Fibroblast of mammary gland (primary cell): ENCODE data around the gene SLC22A14.

Experiments used
- DNase-seq: peaks from one replicate; pipeline ENCODE4 v3.0.0-alpha.2; 2010; ENCODE audit warnings: low read depth
- H3K4me3 ChIP-seq: 2 replicates; pipeline ENCODE4 v1.5.1; 2011; ENCODE audit warnings: low read depth, mild to moderate bottlenecking, low read length, moderate library complexity; ENCODE audit not compliant: control insufficient read depth
- CTCF ChIP-seq: conservative IDR thresholded peaks from 2 replicates; pipeline ENCODE4 v1.5.1; 2011; ENCODE audit warnings: low read depth, low read length, inconsistent platforms; ENCODE audit not compliant: control insufficient read depth, insufficient read depth

SLC22A14 gene

DNA sequence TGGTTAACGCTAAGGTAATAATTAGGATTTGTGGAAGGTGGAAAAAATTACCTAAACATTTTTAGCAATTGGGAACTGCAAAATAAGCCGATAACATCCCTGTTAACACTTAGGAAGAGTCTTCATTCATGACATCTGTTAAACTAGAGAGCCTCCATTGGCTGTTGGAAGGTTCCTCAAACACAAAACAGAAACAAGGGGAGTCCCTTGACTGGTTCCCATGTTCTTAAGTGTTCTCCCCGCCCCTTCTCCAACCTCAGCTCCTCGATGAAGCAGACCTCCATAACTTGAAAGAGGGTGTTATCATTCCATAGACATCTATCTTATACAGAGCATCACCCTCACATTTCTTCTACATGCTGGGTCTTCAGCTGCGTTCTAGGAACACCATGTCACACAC is 14.0 kb upstream of the SLC22A14 start:
- TF ChIP-seq CTCF = no peak
- no peak for DNase-seq
- H3K4me3 ChIP-seq = no peak overlapping the region

- no peak for DNase-seq
- no peak overlapping the region for H3K4me3 ChIP-seq
- TF ChIP-seq CTCF = no peak
Observed at GRCh38 chr3:38268522-38268921, 13.6 kb upstream of the SLC22A14 start.

DNA sequence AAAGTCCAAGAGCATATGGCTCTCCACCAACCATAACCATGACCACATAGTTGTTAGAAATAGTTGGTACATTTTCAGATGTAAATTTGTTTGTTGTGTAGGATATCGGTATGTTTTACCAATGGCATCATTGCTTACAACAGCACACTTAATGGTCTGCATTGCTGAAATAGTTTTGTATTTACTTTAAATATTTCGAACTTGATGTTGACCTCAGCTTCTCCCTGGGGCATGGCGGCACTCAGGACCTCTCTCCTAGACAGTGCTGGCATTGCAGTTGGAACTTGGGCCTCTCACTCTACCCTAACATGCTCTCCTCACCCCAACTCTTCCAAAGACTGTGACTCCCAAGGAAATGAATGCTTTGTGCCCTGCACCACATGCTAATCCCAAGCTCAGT is 11.5 kb upstream of the SLC22A14 start:
- DNase-seq = no peak

DNA sequence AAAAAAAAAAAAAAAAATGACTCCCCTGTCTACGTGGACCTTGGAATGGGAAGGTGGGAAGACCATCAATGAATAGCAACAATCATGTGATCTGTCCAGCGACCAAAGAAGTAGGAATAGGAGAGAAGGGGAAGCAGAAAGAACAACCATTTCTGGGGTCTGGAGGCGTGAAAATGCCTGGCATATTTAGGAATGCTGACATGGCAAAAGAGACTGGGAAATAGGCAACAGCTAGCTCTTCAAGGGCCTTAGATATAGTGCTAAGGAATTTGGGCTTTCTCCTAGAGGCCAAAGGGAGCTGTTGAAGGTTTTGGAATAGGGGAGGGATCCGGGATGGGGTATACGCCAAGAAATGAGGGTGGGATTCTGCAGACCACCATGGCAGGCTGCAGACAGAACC is 10.5 kb upstream of the SLC22A14 start:
- no peak for TF ChIP-seq CTCF
- H3K4me3 ChIP-seq = no peak overlapping the region
- no peak for DNase-seq

More for the DNA sequence above, 11.5 kb upstream of the SLC22A14 start:
- no peak overlapping the region for H3K4me3 ChIP-seq
- no peak for TF ChIP-seq CTCF

DNA sequence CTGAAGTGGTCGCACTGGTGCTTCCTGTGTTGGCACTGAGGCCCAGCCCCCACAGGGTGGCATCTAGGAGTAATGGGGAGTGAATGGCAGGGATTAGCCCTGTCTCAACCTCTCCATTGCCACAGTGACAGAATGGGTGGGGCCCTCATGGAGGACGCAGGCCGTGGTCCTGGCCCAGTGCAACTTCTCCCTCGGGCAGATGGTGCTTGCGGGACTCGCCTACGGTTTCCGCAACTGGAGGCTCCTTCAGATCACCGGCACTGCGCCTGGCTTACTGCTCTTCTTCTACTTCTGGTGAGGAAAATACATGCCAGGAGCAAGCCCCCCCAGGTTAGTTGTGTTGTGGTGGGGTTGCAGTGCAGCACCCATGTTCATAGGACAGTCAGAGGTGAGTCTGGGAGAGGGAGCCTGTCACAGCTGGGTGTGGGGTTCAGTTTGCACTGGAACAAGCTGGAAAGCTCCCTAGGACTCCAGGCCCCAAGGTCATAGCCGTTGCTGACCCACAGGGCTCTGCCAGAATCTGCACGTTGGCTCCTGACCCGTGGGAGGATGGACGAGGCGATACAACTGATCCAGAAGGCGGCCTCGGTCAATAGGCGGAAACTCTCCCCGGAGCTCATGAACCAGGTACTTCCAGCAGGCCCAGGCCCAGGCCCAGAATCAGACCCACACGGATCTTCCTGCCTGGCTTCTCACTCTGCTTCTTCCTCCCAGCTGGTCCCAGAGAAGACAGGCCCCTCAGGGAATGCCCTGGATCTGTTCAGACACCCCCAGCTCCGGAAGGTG is 7.0 kb upstream of the SLC22A14 start:
- DNase-seq = no peak
- TF ChIP-seq CTCF = no peak
- H3K4me3 ChIP-seq = no peak overlapping the region

- TF ChIP-seq CTCF = no peak
- H3K4me3 ChIP-seq = no peak overlapping the region
- no peak for DNase-seq
Observed at GRCh38 chr3:38275658-38276057, 6.4 kb upstream of the SLC22A14 start.
